Measurements from ENCODE around the gene MS4A4A.

Gene MS4A4A

GRCh38 chr11:60347084-60347797 lies 66.8 kb downstream of the MS4A4A start:
- Histone ChIP-seq H2BK12ac (ENCODE audit: low read length) (no peak overlapping the region), H3K79me1 (ENCODE audit: low read depth, low read length) (no peaks in the 10 kb centered on the region), H4K8ac (ENCODE audit: low read depth, low read length) (no peak overlapping the region), H3K18ac (ENCODE audit: low read length) (no peak overlapping the region), H3K9me3 (replicated peaks in 1 of 2; ENCODE audit: control insufficient read depth in 2 of 2, insufficient read depth in 1 of 2, low read depth in 1 of 2, low read length in 2 of 2) (no peaks in the 10 kb centered on the region), H3K14ac (ENCODE audit: low read length) (no peak overlapping the region), H3K4me3 (ENCODE audit: low read length in 2 of 2) (no peak overlapping the region), H3K9ac (ENCODE audit: low read depth, low read length, poor library complexity) (no peak overlapping the region), H3K27me3 (ENCODE audit: control insufficient read depth in 3 of 3, insufficient read depth in 3 of 3, low read depth in 1 of 3, low read length in 3 of 3) (no peaks in the 10 kb centered on the region), H2AK5ac (ENCODE audit: low read depth, low read length) (no peak overlapping the region), H2BK5ac (ENCODE audit: low read length) (no peak overlapping the region), H2AFZ (ENCODE audit: low read length) (no peak overlapping the region), H3K4ac (ENCODE audit: low read length) (no peak overlapping the region), H3K23ac (ENCODE audit: low read depth, low read length, poor library complexity) (no peak overlapping the region), H3K36me3 (replicated peaks in 1 of 2; ENCODE audit: control insufficient read depth in 2 of 2, insufficient read depth in 2 of 2, low read length in 2 of 2) (no peaks in the 10 kb centered on the region), H3K27ac (replicated peaks; ENCODE audit: low read length) (no peak overlapping the region), H2BK120ac (ENCODE audit: low read depth, low read length) (no peak overlapping the region), H2BK15ac (ENCODE audit: low read length) (no peak overlapping the region), H3K4me2 (ENCODE audit: insufficient read depth, low read length, poor library complexity, severe bottlenecking) (no peak overlapping the region), H3K4me1 (ENCODE audit: control insufficient read depth in 2 of 2, insufficient read depth in 1 of 2, low read depth in 1 of 2, low read length in 2 of 2) (no peaks in the 10 kb centered on the region), H4K91ac (ENCODE audit: low read depth, low read length, poor library complexity) (no peak overlapping the region)
- no peak for DNase-seq (ENCODE audit: low spot score)
- no CpG with 5 or more reads among the region's 2 CpGs for WGBS, 2 donors (ENCODE audit: extremely low coverage in 2 of 2, insufficient read length in 2 of 2, insufficient replicate concordance in 1 of 2)

GRCh38 chr11:60348116-60348515 lies 67.7 kb downstream of the MS4A4A start:
- Histone ChIP-seq H3K27ac (replicated peaks; ENCODE audit: low read length) (no peak overlapping the region), H3K4me1 (ENCODE audit: control insufficient read depth in 2 of 2, insufficient read depth in 1 of 2, low read depth in 1 of 2, low read length in 2 of 2) (no peaks in the 10 kb centered on the region), H3K36me3 (replicated peaks in 1 of 2; ENCODE audit: control insufficient read depth in 2 of 2, insufficient read depth in 2 of 2, low read length in 2 of 2) (no peaks in the 10 kb centered on the region), H2AK5ac (ENCODE audit: low read depth, low read length) (no peak overlapping the region), H4K91ac (ENCODE audit: low read depth, low read length, poor library complexity) (no peak overlapping the region), H2BK12ac (ENCODE audit: low read length) (no peak overlapping the region), H2BK120ac (ENCODE audit: low read depth, low read length) (no peak overlapping the region), H3K9me3 (replicated peaks in 1 of 2; ENCODE audit: control insufficient read depth in 2 of 2, insufficient read depth in 1 of 2, low read depth in 1 of 2, low read length in 2 of 2) (no peaks in the 10 kb centered on the region), H3K14ac (ENCODE audit: low read length) (no peak overlapping the region), H3K23ac (ENCODE audit: low read depth, low read length, poor library complexity) (no peak overlapping the region), H2BK5ac (ENCODE audit: low read length) (no peak overlapping the region), H3K4ac (ENCODE audit: low read length) (no peak overlapping the region), H3K18ac (ENCODE audit: low read length) (no peak overlapping the region), H3K9ac (ENCODE audit: low read depth, low read length, poor library complexity) (no peak overlapping the region), H3K4me2 (ENCODE audit: insufficient read depth, low read length, poor library complexity, severe bottlenecking) (no peak overlapping the region), H3K27me3 (ENCODE audit: control insufficient read depth in 3 of 3, insufficient read depth in 3 of 3, low read depth in 1 of 3, low read length in 3 of 3) (no peaks in the 10 kb centered on the region), H4K8ac (ENCODE audit: low read depth, low read length) (no peak overlapping the region), H3K4me3 (ENCODE audit: low read length in 2 of 2) (no peak overlapping the region), H3K79me1 (ENCODE audit: low read depth, low read length) (no peaks in the 10 kb centered on the region), H2AFZ (ENCODE audit: low read length) (no peak overlapping the region), H2BK15ac (ENCODE audit: low read length) (no peak overlapping the region)
- no peak for DNase-seq (ENCODE audit: low spot score)
- no CpG with 5 or more reads among the region's 2 CpGs for WGBS, 2 donors (ENCODE audit: extremely low coverage in 2 of 2, insufficient read length in 2 of 2, insufficient replicate concordance in 1 of 2)

DNA sequence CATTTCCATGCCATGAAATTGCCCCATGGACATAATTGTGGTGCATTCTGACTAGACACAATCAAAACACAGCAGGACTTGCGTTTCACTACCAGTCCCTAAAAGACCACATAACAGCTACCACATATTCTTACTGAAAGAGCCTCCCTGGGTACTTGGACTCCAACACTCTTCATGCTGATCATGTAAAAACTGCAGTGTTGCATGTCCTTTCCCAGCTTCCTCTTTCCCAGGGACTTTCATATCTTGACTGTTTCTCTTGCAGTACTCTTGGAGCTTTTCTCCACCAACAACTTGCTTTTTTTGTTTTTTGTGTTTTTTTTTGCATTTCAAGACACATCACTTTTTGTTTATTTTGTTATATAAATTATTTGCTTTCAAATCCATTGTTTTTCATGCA lies 69.5 kb downstream of the MS4A4A start:
- H2BK120ac ChIP-seq (ENCODE audit: low read depth, low read length), result no peak overlapping the region
- no peak overlapping the region for H3K18ac ChIP-seq (ENCODE audit: low read length)
- H3K4me3 ChIP-seq (ENCODE audit: low read length in 2 of 2), result no peak overlapping the region
- no peaks in the 10 kb centered on the region for H3K9me3 ChIP-seq (replicated peaks in 1 of 2; ENCODE audit: control insufficient read depth in 2 of 2, insufficient read depth in 1 of 2, low read depth in 1 of 2, low read length in 2 of 2)
- no peak overlapping the region for H3K14ac ChIP-seq (ENCODE audit: low read length)
- H3K4me2 ChIP-seq (ENCODE audit: insufficient read depth, low read length, poor library complexity, severe bottlenecking), result no peak overlapping the region
- no peak overlapping the region for H3K23ac ChIP-seq (ENCODE audit: low read depth, low read length, poor library complexity)
- no peaks in the 10 kb centered on the region for H3K36me3 ChIP-seq (replicated peaks in 1 of 2; ENCODE audit: control insufficient read depth in 2 of 2, insufficient read depth in 2 of 2, low read length in 2 of 2)
- WGBS, 2 donors (ENCODE audit: extremely low coverage in 2 of 2, insufficient read length in 2 of 2, insufficient replicate concordance in 1 of 2), result no CpG with 5 or more reads among the region's 1 CpG
- no peak overlapping the region for H2BK15ac ChIP-seq (ENCODE audit: low read length)
- H3K4me1 ChIP-seq (ENCODE audit: control insufficient read depth in 2 of 2, insufficient read depth in 1 of 2, low read depth in 1 of 2, low read length in 2 of 2), result no peaks in the 10 kb centered on the region
- DNase-seq (ENCODE audit: low spot score), result no peak
- no peak overlapping the region for H2AK5ac ChIP-seq (ENCODE audit: low read depth, low read length)
- no peak overlapping the region for H2BK12ac ChIP-seq (ENCODE audit: low read length)
- H3K4ac ChIP-seq (ENCODE audit: low read length), result no peak overlapping the region
- H4K91ac ChIP-seq (ENCODE audit: low read depth, low read length, poor library complexity), result no peak overlapping the region
- no peaks in the 10 kb centered on the region for H3K27me3 ChIP-seq (ENCODE audit: control insufficient read depth in 3 of 3, insufficient read depth in 3 of 3, low read depth in 1 of 3, low read length in 3 of 3)
- H4K8ac ChIP-seq (ENCODE audit: low read depth, low read length), result no peak overlapping the region
- H3K9ac ChIP-seq (ENCODE audit: low read depth, low read length, poor library complexity), result no peak overlapping the region
- H2AFZ ChIP-seq (ENCODE audit: low read length), result no peak overlapping the region
- no peaks in the 10 kb centered on the region for H3K79me1 ChIP-seq (ENCODE audit: low read depth, low read length)
- no peak overlapping the region for H2BK5ac ChIP-seq (ENCODE audit: low read length)
- no peak overlapping the region for H3K27ac ChIP-seq (replicated peaks; ENCODE audit: low read length)

DNA sequence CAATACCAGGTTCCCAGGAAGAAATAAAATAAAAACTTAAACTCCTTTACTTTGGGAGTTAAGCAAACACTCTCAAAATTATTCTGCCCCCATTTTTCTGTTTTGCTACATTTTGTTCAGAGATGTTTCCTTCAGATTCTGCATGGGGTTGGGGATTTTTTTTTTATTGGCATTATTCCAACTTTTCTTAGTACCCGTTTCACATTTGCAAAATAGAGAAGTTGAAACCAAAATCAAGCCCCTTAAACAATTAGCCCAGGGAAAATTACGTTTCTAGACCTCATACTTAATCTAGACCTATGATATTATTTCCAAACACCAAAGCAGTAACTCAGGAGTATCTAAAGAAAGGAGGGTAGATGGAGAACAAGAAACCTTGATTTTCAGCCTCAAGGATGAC lies 77.3 kb downstream of the MS4A4A start:
- Histone ChIP-seq H2AK5ac (ENCODE audit: low read depth, low read length) (no peak overlapping the region), H3K27me3 (ENCODE audit: control insufficient read depth in 3 of 3, insufficient read depth in 3 of 3, low read depth in 1 of 3, low read length in 3 of 3) (no peaks in the 10 kb centered on the region), H2AFZ (ENCODE audit: low read length) (no peak overlapping the region), H3K4ac (ENCODE audit: low read length) (no peak overlapping the region), H3K18ac (ENCODE audit: low read length) (no peak overlapping the region), H3K79me1 (ENCODE audit: low read depth, low read length) (peaks cover 2% of the 10 kb centered on the region), H3K9ac (ENCODE audit: low read depth, low read length, poor library complexity) (no peak overlapping the region), H3K9me3 (replicated peaks in 1 of 2; ENCODE audit: control insufficient read depth in 2 of 2, insufficient read depth in 1 of 2, low read depth in 1 of 2, low read length in 2 of 2) (peaks cover 0 to 6% of the 10 kb centered on the region in 2 donors), H3K36me3 (replicated peaks in 1 of 2; ENCODE audit: control insufficient read depth in 2 of 2, insufficient read depth in 2 of 2, low read length in 2 of 2) (no peaks in the 10 kb centered on the region), H2BK12ac (ENCODE audit: low read length) (no peak overlapping the region), H3K14ac (ENCODE audit: low read length) (no peak overlapping the region), H4K8ac (ENCODE audit: low read depth, low read length) (no peak overlapping the region), H2BK15ac (ENCODE audit: low read length) (no peak overlapping the region), H3K27ac (replicated peaks; ENCODE audit: low read length) (no peak overlapping the region), H2BK5ac (ENCODE audit: low read length) (no peak overlapping the region), H3K4me2 (ENCODE audit: insufficient read depth, low read length, poor library complexity, severe bottlenecking) (no peak overlapping the region), H2BK120ac (ENCODE audit: low read depth, low read length) (no peak overlapping the region), H3K23ac (ENCODE audit: low read depth, low read length, poor library complexity) (no peak overlapping the region), H3K4me3 (ENCODE audit: low read length in 2 of 2) (no peak overlapping the region), H3K4me1 (ENCODE audit: control insufficient read depth in 2 of 2, insufficient read depth in 1 of 2, low read depth in 1 of 2, low read length in 2 of 2) (no peaks in the 10 kb centered on the region), H4K91ac (ENCODE audit: low read depth, low read length, poor library complexity) (no peak overlapping the region)
- DNase-seq (ENCODE audit: low spot score), result no peak
- no CpG with 5 or more reads among the region's 2 CpGs for WGBS, 2 donors (ENCODE audit: extremely low coverage in 2 of 2, insufficient read length in 2 of 2, insufficient replicate concordance in 1 of 2)

All from neuronal stem cell (in vitro differentiated cells).